ENCODE results near the gene GNAT1. TPM values are rescaled to one million over a fixed set of nuclear protein-coding genes. Genes with fewer than 3 reads are reported as not detected.

The GNAT1 gene
- total and polyA plus RNA-seq, 2 of the 13 experiments (the other 11 are each of a cell fraction or from before 2014, with no cell fraction given) = 0.15 TPM; not detected in 1

DNA sequence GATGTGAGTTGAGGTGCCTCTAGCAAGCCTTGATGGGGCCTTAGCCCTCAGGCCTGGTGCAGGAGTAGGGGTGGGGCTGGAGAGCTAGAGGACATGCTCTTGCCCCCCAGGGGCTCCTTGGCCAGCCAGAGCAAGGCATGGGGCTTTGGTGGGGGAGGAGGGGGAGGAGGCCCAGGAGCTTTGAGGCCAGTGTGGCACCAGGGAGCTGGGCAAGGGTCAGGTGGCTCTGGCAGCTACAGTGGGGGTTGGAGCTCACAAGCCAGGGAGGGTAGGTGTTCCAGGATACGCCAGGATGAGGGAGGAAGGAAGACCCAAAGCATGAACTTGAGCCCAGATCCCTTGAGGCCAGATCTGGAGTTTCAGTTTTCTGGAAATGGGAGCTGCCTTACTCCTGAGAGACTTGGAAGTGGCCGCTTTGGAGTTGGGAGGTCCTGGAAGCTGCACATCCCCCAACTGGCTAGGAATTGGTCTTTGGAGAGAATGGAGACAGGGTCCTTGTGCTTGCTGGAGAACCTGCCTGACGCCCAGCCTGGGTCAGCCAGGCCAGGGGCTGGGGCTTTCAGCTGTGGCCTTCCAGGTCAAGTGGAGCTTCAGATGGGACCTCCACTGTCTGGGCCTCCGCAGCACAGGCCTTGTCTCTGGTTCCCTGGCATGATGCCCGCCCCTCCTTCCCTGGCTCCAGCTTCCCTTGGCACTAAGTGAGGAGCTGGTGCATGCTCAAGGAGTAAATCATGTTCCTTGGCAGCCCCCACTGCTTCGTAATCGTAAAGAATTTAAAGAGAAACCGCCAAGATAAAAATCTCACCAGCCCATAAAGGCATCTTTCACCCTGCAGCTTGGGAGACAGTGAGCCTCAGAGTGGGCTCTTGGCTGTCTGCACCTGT, 27.6 kb upstream of the GNAT1 start:
- Histone ChIP-seq H3K9me3 (ENCODE audit: low read length) (no peaks in the 10 kb centered on the region), H3K4me3 (replicated peaks in 1 of 3; ENCODE audit: insufficient read depth in 1 of 3, low read depth in 2 of 3, low read length in 3 of 3) (no peak overlapping the region), H3K36me3 (replicated peaks in 1 of 2; ENCODE audit: control insufficient read depth in 1 of 2, insufficient read depth in 2 of 2, low read length in 2 of 2) (peaks cover 0 to 13% of the 10 kb centered on the region in 2 experiments; a peak in 1 of 5 replicates), H3K9ac (ENCODE audit: insufficient read depth, low read depth, low read length) (no peak overlapping the region), H3K4me2 (ENCODE audit: low read depth, low read length) (no peak overlapping the region), H3K79me2 (ENCODE audit: insufficient read depth, low read length) (peaks cover 5% of the 10 kb centered on the region), H3K27ac (ENCODE audit: extremely low read length, insufficient read depth, low read length) (no peak overlapping the region), H3K4me1 (ENCODE audit: insufficient read depth, low read length) (peaks cover 75% of the 10 kb centered on the region), H2AFZ (ENCODE audit: low read length) (no peak overlapping the region), H4K20me1 (ENCODE audit: insufficient read depth, low read length) (no peaks in the 10 kb centered on the region), H3K27me3 (ENCODE audit: control insufficient read depth in 1 of 2, insufficient read depth in 2 of 2, low read length in 2 of 2) (no peaks in the 10 kb centered on the region)
- DNase-seq (ENCODE audit: low spot score) (no peak), ATAC-seq (no peak), FAIRE-seq (no peak)
- ChIA-PET POLR2A (interaction anchor here (0.7 to 1.9 kb wide), 3 partner anchors 8 to 32 kb away, joined by 3 to 5 read pairs (median 3); no protein-coding TSS in a partner anchor), CTCF (ENCODE audit: low intra/inter-chr PET ratio, low total read pairs) (no interaction called here)
- in situ Hi-C loops (cut with HindIII; ENCODE audit: extremely low pct_ligation_motif_present, low pct_unique_long_range_greater_than_20kb) = no loop called here
- BruUV-seq (replicated peaks) = no TSS peak
- intact Hi-C loops (cut with micrococcal nuclease; ENCODE audit: unreplicated experiment) = no loop called here
- no peak for TF ChIP-seq ZNF468 (CRISPR knock-in tag; IDR thresholded peaks at IDR 0.05)
- TF ChIP-seq ZFP37 (CRISPR knock-in tag; IDR thresholded peaks at IDR 0.05; ENCODE audit: borderline replicate concordance) = no peak
- TF ChIP-seq, protein P1, sequence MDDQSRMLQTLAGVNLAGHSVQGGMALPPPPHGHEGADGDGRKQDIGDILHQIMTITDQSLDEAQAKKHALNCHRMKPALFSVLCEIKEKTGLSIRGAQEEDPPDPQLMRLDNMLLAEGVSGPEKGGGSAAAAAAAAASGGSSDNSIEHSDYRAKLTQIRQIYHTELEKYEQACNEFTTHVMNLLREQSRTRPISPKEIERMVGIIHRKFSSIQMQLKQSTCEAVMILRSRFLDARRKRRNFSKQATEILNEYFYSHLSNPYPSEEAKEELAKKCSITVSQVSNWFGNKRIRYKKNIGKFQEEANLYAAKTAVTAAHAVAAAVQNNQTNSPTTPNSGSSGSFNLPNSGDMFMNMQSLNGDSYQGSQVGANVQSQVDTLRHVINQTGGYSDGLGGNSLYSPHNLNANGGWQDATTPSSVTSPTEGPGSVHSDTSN (CRISPR knock-in tag; IDR thresholded peaks at IDR 0.05; ENCODE audit: borderline replicate concordance) = no peak
- TF ChIP-seq ZNF510 (CRISPR knock-in tag; IDR thresholded peaks at IDR 0.05; ENCODE audit: low read depth) = no peak
- WGBS (ENCODE audit: low lambda C conversion rate) = 97% methylated on average over 4 of the region's 8 CpGs

DNA sequence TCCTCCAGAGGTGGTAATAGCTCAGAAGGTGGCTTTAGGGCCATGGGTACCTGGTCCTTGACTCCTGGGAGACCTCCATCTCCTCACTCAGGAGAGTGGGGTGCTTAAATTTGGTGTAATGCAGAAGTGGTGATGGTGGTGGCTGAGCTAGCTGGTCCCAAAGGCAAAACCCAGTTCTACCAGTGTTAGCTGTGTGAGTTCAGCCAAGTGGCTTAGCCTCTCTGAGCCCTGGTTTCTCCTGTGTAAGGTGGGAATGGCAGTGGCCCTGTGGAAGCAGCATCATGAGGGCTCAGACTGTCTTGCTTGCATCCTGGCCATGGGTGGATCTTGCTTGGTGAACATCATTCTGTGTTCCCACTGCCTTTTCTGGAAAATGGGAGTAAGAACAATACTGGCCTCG, 26.9 kb upstream of the GNAT1 start:
- WGBS (ENCODE audit: low lambda C conversion rate) = 33% methylated on average over 1 of the region's 1 CpG
- no peak for FAIRE-seq
- Histone ChIP-seq H4K20me1 (ENCODE audit: insufficient read depth, low read length) (no peaks in the 10 kb centered on the region), H3K36me3 (replicated peaks in 1 of 2; ENCODE audit: control insufficient read depth in 1 of 2, insufficient read depth in 2 of 2, low read length in 2 of 2) (peaks cover 0 to 13% of the 10 kb centered on the region in 2 experiments; a peak in 1 of 5 replicates), H3K4me3 (replicated peaks in 1 of 3; ENCODE audit: insufficient read depth in 1 of 3, low read depth in 2 of 3, low read length in 3 of 3) (no peak overlapping the region), H3K9me3 (ENCODE audit: low read length) (no peaks in the 10 kb centered on the region), H3K27ac (ENCODE audit: extremely low read length, insufficient read depth, low read length) (no peak overlapping the region), H3K79me2 (ENCODE audit: insufficient read depth, low read length) (peaks cover 5% of the 10 kb centered on the region), H3K27me3 (ENCODE audit: control insufficient read depth in 1 of 2, insufficient read depth in 2 of 2, low read length in 2 of 2) (no peaks in the 10 kb centered on the region), H3K9ac (ENCODE audit: insufficient read depth, low read depth, low read length) (no peak overlapping the region), H3K4me2 (ENCODE audit: low read depth, low read length) (no peak overlapping the region), H3K4me1 (ENCODE audit: insufficient read depth, low read length) (peaks cover 78% of the 10 kb centered on the region), H2AFZ (ENCODE audit: low read length) (no peak overlapping the region)
- intact Hi-C loops (cut with micrococcal nuclease; ENCODE audit: unreplicated experiment) = no loop called here
- ChIA-PET POLR2A (interaction anchor here (0.8 to 1.9 kb wide), 2 partner anchors 15 to 31 kb away, joined by 3 to 5 read pairs; no protein-coding TSS in a partner anchor), CTCF (ENCODE audit: low intra/inter-chr PET ratio, low total read pairs) (no interaction called here)
- in situ Hi-C loops (cut with HindIII; ENCODE audit: extremely low pct_ligation_motif_present, low pct_unique_long_range_greater_than_20kb) = no loop called here
- BruUV-seq (replicated peaks) = no TSS peak
- DNase-seq (ENCODE audit: low spot score) = no peak
- ATAC-seq = no peak
- TF ChIP-seq ZMYM4 (CRISPR knock-in tag; IDR thresholded peaks at IDR 0.05) = no peak
- TF ChIP-seq, protein P2, sequence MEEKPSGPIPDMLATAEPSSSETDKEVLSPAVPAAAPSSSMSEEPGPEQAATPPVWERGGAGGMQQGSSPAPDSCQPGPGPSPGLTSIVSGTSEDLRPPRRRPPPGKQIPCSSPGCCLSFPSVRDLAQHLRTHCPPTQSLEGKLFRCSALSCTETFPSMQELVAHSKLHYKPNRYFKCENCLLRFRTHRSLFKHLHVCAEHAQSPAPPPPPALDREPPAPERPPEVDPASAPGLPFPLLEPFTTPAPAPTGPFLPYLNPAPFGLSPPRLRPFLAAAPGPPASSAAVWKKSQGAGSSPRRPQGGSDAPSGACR (CRISPR knock-in tag; IDR thresholded peaks at IDR 0.05) = no peak
- TF ChIP-seq ZNF264 (CRISPR knock-in tag; IDR thresholded peaks at IDR 0.05) = no peak
- no peak for TF ChIP-seq ATF1 (CRISPR knock-in tag; IDR thresholded peaks at IDR 0.05)
- TF ChIP-seq, protein P3, sequence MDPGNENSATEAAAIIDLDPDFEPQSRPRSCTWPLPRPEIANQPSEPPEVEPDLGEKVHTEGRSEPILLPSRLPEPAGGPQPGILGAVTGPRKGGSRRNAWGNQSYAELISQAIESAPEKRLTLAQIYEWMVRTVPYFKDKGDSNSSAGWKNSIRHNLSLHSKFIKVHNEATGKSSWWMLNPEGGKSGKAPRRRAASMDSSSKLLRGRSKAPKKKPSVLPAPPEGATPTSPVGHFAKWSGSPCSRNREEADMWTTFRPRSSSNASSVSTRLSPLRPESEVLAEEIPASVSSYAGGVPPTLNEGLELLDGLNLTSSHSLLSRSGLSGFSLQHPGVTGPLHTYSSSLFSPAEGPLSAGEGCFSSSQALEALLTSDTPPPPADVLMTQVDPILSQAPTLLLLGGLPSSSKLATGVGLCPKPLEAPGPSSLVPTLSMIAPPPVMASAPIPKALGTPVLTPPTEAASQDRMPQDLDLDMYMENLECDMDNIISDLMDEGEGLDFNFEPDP (CRISPR knock-in tag; conservative IDR thresholded peaks at IDR 0.05) = 0 out of 2 replicates have a peak, but pooled peaks have one; percentile 42
- no peak for TF ChIP-seq KDM5B (CRISPR knock-in tag; IDR thresholded peaks at IDR 0.05; ENCODE audit: borderline replicate concordance)
- no peak for TF ChIP-seq ZNF607 (CRISPR knock-in tag; IDR thresholded peaks at IDR 0.05; ENCODE audit: borderline replicate concordance)
- no peak for TF ChIP-seq GTF2F1 (IDR thresholded peaks at IDR 0.05; ENCODE audit: low read length)
- no peak for TF ChIP-seq MED8 (CRISPR knock-in tag; IDR thresholded peaks at IDR 0.05; ENCODE audit: insufficient replicate concordance)
- TF ChIP-seq ZFP36L1 (CRISPR knock-in tag; IDR thresholded peaks at IDR 0.05) = no peak
- peak; percentile 97 for TF ChIP-seq ZNF768 (CRISPR knock-in tag; IDR thresholded peaks at IDR 0.05)

Measured in HepG2 (cell line).